NT2/D1 (cell line): ENCODE data around the gene PDSS1.

ENCODE experiments used
- DNase-seq: peaks from one replicate; pipeline ENCODE4 v3.0.0-alpha.2; 2011; ENCODE audit warnings: low read depth, low spot score
- H3K27me3 ChIP-seq: 2 replicates; pipeline ENCODE4 v1.6.0; 2011; ENCODE audit warnings: mild to moderate bottlenecking; ENCODE audit not compliant: insufficient read length, insufficient read depth
- H3K36me3 ChIP-seq: 2 replicates; pipeline ENCODE4 v1.6.1; 2011; ENCODE audit warnings: mild to moderate bottlenecking, low read length, mixed read lengths; ENCODE audit not compliant: insufficient read depth, insufficient read length
- H3K4me1 ChIP-seq: 2 replicates; pipeline ENCODE4 v1.5.1; 2011; ENCODE audit not compliant: insufficient read depth, insufficient read length
- H3K4me3 ChIP-seq: 2 replicates; pipeline ENCODE4 v1.5.1; 2011; ENCODE audit warnings: low read depth; ENCODE audit not compliant: insufficient read length
- H3K9ac ChIP-seq: 2 replicates; pipeline ENCODE4 v1.6.0; 2011; ENCODE audit warnings: low read depth; ENCODE audit not compliant: insufficient read length
- H3K9me3 ChIP-seq: 2 replicates; pipeline ENCODE4 v1.5.1; 2011; ENCODE audit warnings: mild to moderate bottlenecking, low read length; ENCODE audit not compliant: insufficient read depth
- SUZ12 ChIP-seq: IDR thresholded peaks from 2 replicates; pipeline ENCODE4 v1.6.1; 2011; ENCODE audit not compliant: insufficient read length, insufficient read depth; ENCODE audit errors: extremely low read depth
- YY1 ChIP-seq: IDR thresholded peaks from 2 replicates; pipeline ENCODE4 v1.6.1; 2011; ENCODE audit not compliant: insufficient read length, insufficient read depth
- ZNF274 ChIP-seq: IDR thresholded peaks from 2 replicates; pipeline ENCODE4 v1.6.1; 2011; ENCODE audit warnings: mild to moderate bottlenecking, low read depth, low read length

PDSS1 gene

GRCh38 chr10:26743091-26743490 lies 45.6 kb downstream of the PDSS1 start:
- H3K36me3 ChIP-seq = peaks cover 81% of the 10 kb centered on the region
- H3K4me1 ChIP-seq = no peaks in the 10 kb centered on the region
- H3K27me3 ChIP-seq = no peaks in the 10 kb centered on the region
- no peaks in the 10 kb centered on the region for H3K9me3 ChIP-seq
- TF ChIP-seq SUZ12 (no peak), YY1 (no peak), ZNF274 (no peak)
- no peak for DNase-seq
- H3K9ac ChIP-seq = no peak overlapping the region
- no peak overlapping the region for H3K4me3 ChIP-seq

- Histone ChIP-seq H3K4me1 (no peaks in the 10 kb centered on the region), H3K36me3 (peaks cover 82% of the 10 kb centered on the region), H3K9ac (no peak overlapping the region), H3K4me3 (no peak overlapping the region), H3K27me3 (no peaks in the 10 kb centered on the region), H3K9me3 (no peaks in the 10 kb centered on the region)
- no peak for DNase-seq
- TF ChIP-seq ZNF274 (no peak), YY1 (no peak), SUZ12 (no peak)
These were observed 46.3 kb downstream of the PDSS1 start for GRCh38 chr10:26743841-26744240.

- H3K36me3 ChIP-seq = peaks cover 71% of the 10 kb centered on the region
- no peaks in the 10 kb centered on the region for H3K27me3 ChIP-seq
- no peaks in the 10 kb centered on the region for H3K9me3 ChIP-seq
- no peak overlapping the region for H3K4me3 ChIP-seq
- H3K4me1 ChIP-seq = no peaks in the 10 kb centered on the region
- no peak for TF ChIP-seq ZNF274
- no peak for TF ChIP-seq YY1
- no peak for TF ChIP-seq SUZ12
- no peak for DNase-seq
- H3K9ac ChIP-seq = no peak overlapping the region
These were observed 48.6 kb downstream of the PDSS1 start for GRCh38 chr10:26746061-26746460.

GRCh38 chr10:26755443-26755903 lies 58.0 kb downstream of the PDSS1 start:
- TF ChIP-seq ZNF274 = no peak
- DNase-seq = no peak
- Histone ChIP-seq H3K36me3 (peaks cover 9% of the 10 kb centered on the region), H3K27me3 (no peaks in the 10 kb centered on the region), H3K9ac (no peak overlapping the region), H3K4me1 (no peaks in the 10 kb centered on the region), H3K9me3 (no peaks in the 10 kb centered on the region), H3K4me3 (no peak overlapping the region)

- Histone ChIP-seq H3K27me3 (no peaks in the 10 kb centered on the region), H3K4me1 (no peaks in the 10 kb centered on the region), H3K36me3 (peaks cover 17% of the 10 kb centered on the region), H3K9me3 (no peaks in the 10 kb centered on the region), H3K9ac (no peak overlapping the region), H3K4me3 (no peak overlapping the region)
- TF ChIP-seq SUZ12 (no peak), ZNF274 (no peak), YY1 (no peak)
- no peak for DNase-seq
These were observed 61.5 kb downstream of the PDSS1 start for GRCh38 chr10:26759008-26759407.

GRCh38 chr10:26765549-26765948 lies 68.0 kb downstream of the PDSS1 start:
- H3K36me3 ChIP-seq = peaks cover 34% of the 10 kb centered on the region
- no peak for TF ChIP-seq YY1
- TF ChIP-seq SUZ12 = no peak
- no peak for TF ChIP-seq ZNF274
- H3K9ac ChIP-seq = no peak overlapping the region
- H3K4me3 ChIP-seq = no peak overlapping the region
- no peaks in the 10 kb centered on the region for H3K27me3 ChIP-seq
- H3K9me3 ChIP-seq = no peaks in the 10 kb centered on the region
- DNase-seq = no peak
- H3K4me1 ChIP-seq = no peaks in the 10 kb centered on the region

GRCh38 chr10:26770069-26770468 lies 72.6 kb downstream of the PDSS1 start:
- no peaks in the 10 kb centered on the region for H3K4me1 ChIP-seq
- TF ChIP-seq YY1 (no peak), SUZ12 (no peak), ZNF274 (no peak)
- H3K36me3 ChIP-seq = peaks cover 11% of the 10 kb centered on the region
- no peaks in the 10 kb centered on the region for H3K27me3 ChIP-seq
- H3K9ac ChIP-seq = no peak overlapping the region
- H3K9me3 ChIP-seq = no peaks in the 10 kb centered on the region
- DNase-seq = no peak
- no peak overlapping the region for H3K4me3 ChIP-seq

GRCh38 chr10:26773633-26774032 lies 76.1 kb downstream of the PDSS1 start:
- Histone ChIP-seq H3K36me3 (peaks cover 6% of the 10 kb centered on the region), H3K9me3 (no peaks in the 10 kb centered on the region), H3K4me1 (no peaks in the 10 kb centered on the region), H3K4me3 (no peak overlapping the region), H3K9ac (no peak overlapping the region), H3K27me3 (no peaks in the 10 kb centered on the region)
- DNase-seq = no peak
- TF ChIP-seq ZNF274 (no peak), YY1 (no peak), SUZ12 (no peak)
